ENCODE data around the gene RASSF8. TPM values are rescaled to one million over a fixed set of nuclear protein-coding genes. Genes with fewer than 3 reads are reported as not detected.

RASSF8 gene
- total RNA-seq, 4 donors from 2014 or later = 3.6 to 15.1 (median 8.8) TPM

DNA sequence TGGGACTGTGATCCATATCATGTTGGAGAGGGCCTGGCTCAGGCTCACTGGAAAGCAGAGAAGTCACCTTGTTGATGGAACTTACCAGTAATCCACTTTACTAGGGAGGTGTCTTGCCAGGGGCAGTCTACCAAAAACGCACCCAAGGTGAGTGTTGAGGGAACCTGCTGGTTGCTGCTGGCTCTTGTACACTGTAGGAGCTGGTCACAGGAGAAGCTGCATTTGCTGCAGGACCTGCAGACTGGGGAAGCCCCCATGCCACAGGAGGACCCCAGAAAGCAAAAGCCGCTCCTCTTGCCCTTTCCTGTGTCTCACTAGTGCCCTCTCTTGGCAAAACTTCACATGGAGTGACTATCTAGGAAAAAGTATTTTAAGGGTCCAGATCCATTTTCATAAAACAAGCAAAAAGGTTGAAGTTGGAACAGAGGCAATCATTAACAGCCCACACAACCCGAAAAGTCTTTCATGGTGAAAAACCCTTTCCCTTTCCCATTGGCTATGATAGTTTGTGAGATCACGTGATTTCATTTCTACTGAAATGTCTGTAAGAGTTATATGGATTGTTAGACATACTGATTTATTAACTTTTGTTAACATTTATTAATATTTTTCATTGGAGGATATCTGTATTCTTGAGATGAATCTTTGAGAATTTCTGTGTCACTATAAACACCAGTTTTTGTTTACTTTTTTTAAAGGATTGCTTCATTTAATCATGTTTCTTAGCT lies 59.2 kb downstream of the RASSF8 start:
- Histone ChIP-seq H3K27me3 (no peaks in the 10 kb centered on the region), H3K36me3 (no peaks in the 10 kb centered on the region), H3K9me3 (no peaks in the 10 kb centered on the region), H3K27ac (no peak overlapping the region), H3K4me3 (peak overlapping the region in 1 of 4 donors; percentile 12), H3K4me1 (peaks cover 0 to 3% (median 0%) of the 10 kb centered on the region in 3 donors)
- TF ChIP-seq, protein P1, sequence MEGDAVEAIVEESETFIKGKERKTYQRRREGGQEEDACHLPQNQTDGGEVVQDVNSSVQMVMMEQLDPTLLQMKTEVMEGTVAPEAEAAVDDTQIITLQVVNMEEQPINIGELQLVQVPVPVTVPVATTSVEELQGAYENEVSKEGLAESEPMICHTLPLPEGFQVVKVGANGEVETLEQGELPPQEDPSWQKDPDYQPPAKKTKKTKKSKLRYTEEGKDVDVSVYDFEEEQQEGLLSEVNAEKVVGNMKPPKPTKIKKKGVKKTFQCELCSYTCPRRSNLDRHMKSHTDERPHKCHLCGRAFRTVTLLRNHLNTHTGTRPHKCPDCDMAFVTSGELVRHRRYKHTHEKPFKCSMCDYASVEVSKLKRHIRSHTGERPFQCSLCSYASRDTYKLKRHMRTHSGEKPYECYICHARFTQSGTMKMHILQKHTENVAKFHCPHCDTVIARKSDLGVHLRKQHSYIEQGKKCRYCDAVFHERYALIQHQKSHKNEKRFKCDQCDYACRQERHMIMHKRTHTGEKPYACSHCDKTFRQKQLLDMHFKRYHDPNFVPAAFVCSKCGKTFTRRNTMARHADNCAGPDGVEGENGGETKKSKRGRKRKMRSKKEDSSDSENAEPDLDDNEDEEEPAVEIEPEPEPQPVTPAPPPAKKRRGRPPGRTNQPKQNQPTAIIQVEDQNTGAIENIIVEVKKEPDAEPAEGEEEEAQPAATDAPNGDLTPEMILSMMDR (IDR thresholded peaks at IDR 0.05) = peak in 4 of 6 experiments; percentile 34 to 65 (median 46)
- no peak for TF ChIP-seq POLR2A (IDR thresholded peaks at IDR 0.05)
- 60 to 64% methylated on average over 4 of the region's 4 CpGs for WGBS, 2 donors
- no peak for DNase-seq
- intact Hi-C loops (cut with DNase I) = no loop called here

DNA sequence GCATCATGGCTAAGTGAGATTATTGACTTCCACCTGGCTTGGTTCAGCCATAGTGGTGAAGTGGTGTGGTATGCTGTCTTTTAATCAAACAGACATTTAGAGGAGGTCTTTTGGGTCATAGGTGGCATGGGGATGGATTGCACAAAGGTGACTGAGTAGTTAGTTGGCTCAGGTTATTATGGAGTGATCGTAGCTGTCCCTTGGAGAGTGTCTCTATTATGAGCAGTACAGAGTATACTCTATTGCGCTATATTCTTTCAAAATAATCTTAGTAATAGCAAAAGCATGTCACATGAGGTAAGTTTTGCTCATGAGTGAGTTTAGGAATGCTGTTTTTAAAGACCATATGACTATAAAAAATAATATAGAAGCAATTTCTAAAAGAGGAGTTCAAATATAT lies 60.4 kb downstream of the RASSF8 start:
- H3K4me3 ChIP-seq = no peak overlapping the region
- no peaks in the 10 kb centered on the region for H3K9me3 ChIP-seq
- TF ChIP-seq, protein P1 (IDR thresholded peaks at IDR 0.05) = no peak
- TF ChIP-seq POLR2A (IDR thresholded peaks at IDR 0.05) = no peak
- no peak for DNase-seq
- H3K27ac ChIP-seq = no peak overlapping the region
- WGBS, 2 donors = 93 to 94% methylated on average over 2 of the region's 2 CpGs
- peaks cover 0 to 3% (median 0%) of the 10 kb centered on the region in 3 donors for H3K4me1 ChIP-seq
- H3K27me3 ChIP-seq = no peaks in the 10 kb centered on the region
- H3K36me3 ChIP-seq = no peaks in the 10 kb centered on the region
- intact Hi-C loops (cut with DNase I) = no loop called here

DNA sequence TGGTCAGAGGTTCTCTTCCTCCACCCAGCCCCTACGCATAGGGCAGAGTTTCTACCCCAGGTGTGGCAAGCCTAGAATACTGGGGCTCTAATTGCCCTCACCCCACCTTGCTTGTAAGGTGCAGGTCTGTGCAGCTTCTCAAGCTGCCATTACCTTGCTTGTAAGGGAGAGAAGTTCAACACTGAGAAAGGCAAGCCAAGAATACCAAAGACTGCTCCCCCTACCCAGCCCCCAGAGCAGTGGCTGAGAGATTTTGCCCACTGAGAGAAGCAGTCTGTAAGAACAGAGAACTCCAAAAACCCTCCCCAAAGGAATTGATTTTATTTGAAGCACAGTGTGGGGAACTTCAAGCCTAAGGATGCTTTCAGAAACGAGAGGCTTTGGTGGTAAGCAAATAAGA lies 63.1 kb downstream of the RASSF8 start:
- H3K4me1 ChIP-seq = peaks cover 0 to 3% (median 0%) of the 10 kb centered on the region in 3 donors
- H3K36me3 ChIP-seq = no peaks in the 10 kb centered on the region
- H3K9me3 ChIP-seq = no peaks in the 10 kb centered on the region
- H3K4me3 ChIP-seq = no peak overlapping the region
- no peaks in the 10 kb centered on the region for H3K27me3 ChIP-seq
- no peak for DNase-seq
- H3K27ac ChIP-seq = no peak overlapping the region
- WGBS, 2 donors = 50% methylated on average over 1 to 2 of the region's 2 CpGs
- no peak for TF ChIP-seq POLR2A (IDR thresholded peaks at IDR 0.05)
- TF ChIP-seq, protein P1 (IDR thresholded peaks at IDR 0.05) = no peak
- intact Hi-C loops (cut with DNase I) = loop anchor here (10.0 kb wide), 1 partner anchor 587 kb away; no protein-coding TSS in a partner anchor

DNA sequence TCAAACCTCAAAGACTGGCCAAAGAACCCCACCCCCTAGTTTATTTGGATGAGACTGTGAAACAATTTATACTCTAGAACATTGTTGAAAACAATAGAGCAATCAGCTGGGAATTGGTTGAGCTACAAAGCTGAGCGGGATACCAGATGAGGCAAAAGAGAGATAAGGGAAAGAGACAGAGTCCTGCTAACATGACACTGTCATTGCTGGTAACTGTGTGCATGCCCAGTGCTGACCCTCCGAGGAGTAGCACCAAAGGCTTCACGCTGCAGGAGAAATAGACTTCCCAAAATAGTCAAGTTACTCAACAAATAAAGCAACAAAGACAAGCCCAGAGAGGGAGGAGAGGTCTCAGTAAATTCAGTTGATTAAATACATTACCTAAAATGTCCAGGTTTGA lies 63.6 kb downstream of the RASSF8 start:
- intact Hi-C loops (cut with DNase I) = loop anchor here (10.0 kb wide), 1 partner anchor 587 kb away; no protein-coding TSS in a partner anchor
- 87 to 98% methylated on average over 3 of the region's 3 CpGs for WGBS, 2 donors
- H3K9me3 ChIP-seq = no peaks in the 10 kb centered on the region
- DNase-seq = no peak
- no peaks in the 10 kb centered on the region for H3K36me3 ChIP-seq
- no peak for TF ChIP-seq POLR2A (IDR thresholded peaks at IDR 0.05)
- TF ChIP-seq, protein P1 (IDR thresholded peaks at IDR 0.05) = no peak
- no peak overlapping the region for H3K4me3 ChIP-seq
- H3K4me1 ChIP-seq = peaks cover 0 to 3% (median 0%) of the 10 kb centered on the region in 3 donors
- H3K27ac ChIP-seq = no peak overlapping the region
- H3K27me3 ChIP-seq = no peaks in the 10 kb centered on the region

DNA sequence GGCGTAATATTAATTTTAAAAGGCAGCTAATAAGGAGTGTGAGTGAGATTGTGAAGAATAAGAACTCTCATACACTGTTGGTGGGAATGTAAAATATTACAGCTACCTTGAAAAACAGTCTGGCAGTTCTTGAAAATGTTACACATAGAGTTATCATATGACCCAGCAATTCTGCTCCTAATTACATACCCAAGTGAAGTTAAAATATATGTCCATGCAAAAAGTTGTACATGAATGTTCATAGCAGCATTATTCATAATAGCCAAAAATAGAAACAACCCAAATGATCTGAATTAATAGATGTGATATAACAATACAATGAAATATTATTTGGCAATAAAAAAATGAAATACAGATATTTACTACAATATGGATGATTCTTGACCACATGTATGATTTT lies 68.2 kb downstream of the RASSF8 start:
- Histone ChIP-seq H3K27ac (no peak overlapping the region), H3K36me3 (no peaks in the 10 kb centered on the region), H3K27me3 (no peaks in the 10 kb centered on the region), H3K4me3 (no peak overlapping the region), H3K4me1 (peaks cover 0 to 11% (median 0%) of the 10 kb centered on the region in 3 donors), H3K9me3 (no peaks in the 10 kb centered on the region)
- no peak for TF ChIP-seq POLR2A (IDR thresholded peaks at IDR 0.05)
- TF ChIP-seq, protein P1 (IDR thresholded peaks at IDR 0.05) = no peak
- DNase-seq = no peak
- intact Hi-C loops (cut with DNase I) = loop anchor here (10.0 kb wide), 1 partner anchor 592 kb away; no protein-coding TSS in a partner anchor
- 85 to 93% methylated on average over 1 of the region's 1 CpG for WGBS, 2 donors

Measured in esophagus squamous epithelium (tissue), 5 donors.